HepG2 (cell line): Measurements from ENCODE around the gene RPL19. TPM values are rescaled to one million over a fixed set of nuclear protein-coding genes. Genes with fewer than 3 reads are reported as not detected.

Experiments used
- KAT7 ChIP-seq: IDR thresholded peaks from 2 replicates; pipeline ENCODE4 v1.6.1; 2018; ENCODE audit warnings: borderline replicate concordance, missing compliant biosample characterization
- POLR2AphosphoS5 ChIP-seq: IDR thresholded peaks from 2 replicates; pipeline ENCODE4 v1.6.1; 2012; ENCODE audit warnings: low read depth, low read length
- RBM22 ChIP-seq: fragments of 200-400 bp; formaldehyde crosslinking; optimal IDR thresholded peaks from 2 replicates; pipeline ENCODE3; 2017; ENCODE audit warnings: mild to moderate bottlenecking, low read length, moderate library complexity
- THYN1 ChIP-seq: sonication (generic); formaldehyde crosslinking; IDR thresholded peaks from 2 replicates; pipeline ENCODE4 v1.8.1; 2023; ENCODE audit warnings: low read depth, mild to moderate bottlenecking, moderate library complexity, missing genetic modification reagents, borderline replicate concordance
- ZNF33B ChIP-seq: sonication (generic); formaldehyde crosslinking; IDR thresholded peaks from 2 replicates; pipeline ENCODE4 v1.5.1; 2020; ENCODE audit warnings: mild to moderate bottlenecking, missing genetic modification reagents
- ZNF709 ChIP-seq: sonication (generic); formaldehyde crosslinking; IDR thresholded peaks from 2 replicates; pipeline ENCODE4 v1.5.0; 2020; ENCODE audit warnings: mild to moderate bottlenecking, missing genetic modification reagents
- ZNF816 ChIP-seq: sonication (generic); formaldehyde crosslinking; IDR thresholded peaks from 2 replicates; pipeline ENCODE4 v1.8.0; 2022; ENCODE audit warnings: missing genetic modification reagents, mild to moderate bottlenecking, borderline replicate concordance
- polyA plus RNA-seq, 8 experiments: library from polyadenylated mRNA; depleted of rRNA in 3 of 8; stranded (reverse) in 7 of 8; unstranded in 1 of 8; fragments of >200 nt; fragmentation: Illumina TruSeq in 4 of 8; extraction: Trizol in 4 of 8; gene quantifications; 2 replicates each; pipeline versions ENCODE4 v1.2.1 to v1.2.3, GENCODE V29; 2011 to 2016; ENCODE audit warnings: low read depth in 4 of 8, missing spikeins in 1 of 8, mixed read lengths in 1 of 8; ENCODE audit not compliant: insufficient read depth in 1 of 8
- total RNA-seq, 5 experiments: library from RNA; depleted of rRNA; stranded (reverse); fragments of >200 nt; fragmentation: Illumina TruSeq; extraction: Trizol; gene quantifications; 2 replicates each; pipeline ENCODE4 v1.2.3, GENCODE V29; 2016; ENCODE audit warnings: low read depth in 1 of 5
- TF ChIP-seq, protein P1 (sequence below): sonication (generic); formaldehyde crosslinking; IDR thresholded peaks from 2 replicates; pipeline ENCODE4 v1.8.1; 2023; ENCODE audit warnings: mild to moderate bottlenecking, missing genetic modification reagents
- TF ChIP-seq, protein P2 (sequence below), 2 experiments: sonication (generic) in 1 of 2; formaldehyde crosslinking in 1 of 2; IDR thresholded peaks; 2 replicates each; pipeline versions ENCODE4 v1.6.1 to v1.9.0; 2014 to 2022; ENCODE audit warnings: antibody characterized with exemption in 1 of 2, borderline replicate concordance in 1 of 2, inconsistent platforms in 1 of 2, low read depth in 1 of 2, missing genetic modification reagents in 1 of 2
- TF ChIP-seq, protein P3 (sequence below): sonication (generic); formaldehyde crosslinking; IDR thresholded peaks from 2 replicates; pipeline ENCODE4 v1.9.0; 2021; ENCODE audit warnings: missing genetic modification reagents, borderline replicate concordance

RPL19 gene
- total and polyA plus RNA-seq, 2 of the 13 experiments (the other 11 are each of a cell fraction or from before 2014, with no cell fraction given): 2,522 to 2,768 TPM

DNA sequence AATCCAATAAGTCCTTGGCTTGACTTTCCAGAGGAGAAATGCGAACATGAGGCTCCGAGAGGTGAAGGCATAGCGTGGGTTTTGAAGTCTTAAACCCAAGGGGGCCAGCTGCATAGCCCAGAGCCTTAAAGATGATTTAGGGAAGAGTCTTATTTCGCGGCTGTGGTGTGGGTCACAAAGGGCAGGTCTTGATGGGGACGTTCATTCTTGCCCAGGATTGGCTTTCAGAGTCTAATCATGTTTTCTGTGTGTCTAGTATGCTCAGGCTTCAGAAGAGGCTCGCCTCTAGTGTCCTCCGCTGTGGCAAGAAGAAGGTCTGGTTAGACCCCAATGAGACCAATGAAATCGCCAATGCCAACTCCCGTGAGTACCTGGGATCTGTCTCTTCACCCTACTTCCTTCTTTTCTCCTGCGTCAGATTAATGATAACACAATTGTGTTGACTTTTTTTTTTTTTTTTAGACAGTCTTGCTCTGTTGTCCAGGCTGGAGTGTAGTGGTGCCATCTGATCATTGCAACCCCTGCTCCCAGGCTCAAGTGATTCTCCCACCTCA lies 951 bp downstream of the RPL19 start (continued):
- TF ChIP-seq ZNF709 (CRISPR knock-in tag): no peak
- TF ChIP-seq ZNF33B (CRISPR knock-in tag): no peak
- TF ChIP-seq, protein P1, sequence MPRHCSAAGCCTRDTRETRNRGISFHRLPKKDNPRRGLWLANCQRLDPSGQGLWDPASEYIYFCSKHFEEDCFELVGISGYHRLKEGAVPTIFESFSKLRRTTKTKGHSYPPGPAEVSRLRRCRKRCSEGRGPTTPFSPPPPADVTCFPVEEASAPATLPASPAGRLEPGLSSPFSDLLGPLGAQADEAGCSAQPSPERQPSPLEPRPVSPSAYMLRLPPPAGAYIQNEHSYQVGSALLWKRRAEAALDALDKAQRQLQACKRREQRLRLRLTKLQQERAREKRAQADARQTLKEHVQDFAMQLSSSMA (CRISPR knock-in tag): peak; percentile 7; the same call in 1 of the 2 replicates
- TF ChIP-seq THYN1: 0 out of 2 replicates have a peak, but pooled peaks have one; percentile 17
- TF ChIP-seq, protein P2, sequence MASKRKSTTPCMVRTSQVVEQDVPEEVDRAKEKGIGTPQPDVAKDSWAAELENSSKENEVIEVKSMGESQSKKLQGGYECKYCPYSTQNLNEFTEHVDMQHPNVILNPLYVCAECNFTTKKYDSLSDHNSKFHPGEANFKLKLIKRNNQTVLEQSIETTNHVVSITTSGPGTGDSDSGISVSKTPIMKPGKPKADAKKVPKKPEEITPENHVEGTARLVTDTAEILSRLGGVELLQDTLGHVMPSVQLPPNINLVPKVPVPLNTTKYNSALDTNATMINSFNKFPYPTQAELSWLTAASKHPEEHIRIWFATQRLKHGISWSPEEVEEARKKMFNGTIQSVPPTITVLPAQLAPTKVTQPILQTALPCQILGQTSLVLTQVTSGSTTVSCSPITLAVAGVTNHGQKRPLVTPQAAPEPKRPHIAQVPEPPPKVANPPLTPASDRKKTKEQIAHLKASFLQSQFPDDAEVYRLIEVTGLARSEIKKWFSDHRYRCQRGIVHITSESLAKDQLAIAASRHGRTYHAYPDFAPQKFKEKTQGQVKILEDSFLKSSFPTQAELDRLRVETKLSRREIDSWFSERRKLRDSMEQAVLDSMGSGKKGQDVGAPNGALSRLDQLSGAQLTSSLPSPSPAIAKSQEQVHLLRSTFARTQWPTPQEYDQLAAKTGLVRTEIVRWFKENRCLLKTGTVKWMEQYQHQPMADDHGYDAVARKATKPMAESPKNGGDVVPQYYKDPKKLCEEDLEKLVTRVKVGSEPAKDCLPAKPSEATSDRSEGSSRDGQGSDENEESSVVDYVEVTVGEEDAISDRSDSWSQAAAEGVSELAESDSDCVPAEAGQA (IDR thresholded peaks at IDR 0.05; ENCODE audit: low read depth): no peak
- TF ChIP-seq, protein P2 (CRISPR knock-in tag; IDR thresholded peaks at IDR 0.05; ENCODE audit: borderline replicate concordance): no peak
- peak; percentile 30; the same call in 1 of the 2 replicates for TF ChIP-seq POLR2AphosphoS5
- TF ChIP-seq, protein P3, sequence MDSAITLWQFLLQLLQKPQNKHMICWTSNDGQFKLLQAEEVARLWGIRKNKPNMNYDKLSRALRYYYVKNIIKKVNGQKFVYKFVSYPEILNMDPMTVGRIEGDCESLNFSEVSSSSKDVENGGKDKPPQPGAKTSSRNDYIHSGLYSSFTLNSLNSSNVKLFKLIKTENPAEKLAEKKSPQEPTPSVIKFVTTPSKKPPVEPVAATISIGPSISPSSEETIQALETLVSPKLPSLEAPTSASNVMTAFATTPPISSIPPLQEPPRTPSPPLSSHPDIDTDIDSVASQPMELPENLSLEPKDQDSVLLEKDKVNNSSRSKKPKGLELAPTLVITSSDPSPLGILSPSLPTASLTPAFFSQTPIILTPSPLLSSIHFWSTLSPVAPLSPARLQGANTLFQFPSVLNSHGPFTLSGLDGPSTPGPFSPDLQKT (CRISPR knock-in tag): no peak
- TF ChIP-seq RBM22: peak; percentile 3
- 0 out of 2 replicates have a peak, but pooled peaks have one; percentile 8 for TF ChIP-seq ZNF816 (CRISPR knock-in tag)
- peak; percentile 39; the same call in 1 of the 2 replicates for TF ChIP-seq KAT7 (CRISPR knock-in tag)
